Sciatic nerve (tissue), 2 donors: ENCODE data around the gene MCM3AP. TPM values are rescaled to one million over a fixed set of nuclear protein-coding genes. Genes with fewer than 3 reads are reported as not detected.
"Not testable (repeated sequence)": the region's sequence is repeated elsewhere in the genome, so short reads cannot be mapped to it uniquely, and the experiment has no call there.

Source experiments
- ATAC-seq: fragments of 200-7000 bp; cut with Tn5 transposase; one replicate; pipeline ENCODE4 v1.9.1; 2020; ENCODE audit warnings: mild to moderate bottlenecking, moderate library complexity
- DNase-seq: peaks from one replicate; pipeline ENCODE4 v3.0.0-alpha.2; 2020; ENCODE audit warnings: low spot score
- intact Hi-C: fragments of 100-400 bp; cut with DNase I; formaldehyde crosslinking; loops from one replicate; pipeline ENCODE4 v1.14.2; 2022
- total RNA-seq: library from RNA; stranded (reverse); fragmentation: NEBNext Ultra II Directional; extraction: Animal tissue kit (Norgen Biotek cat#: 25700); gene quantifications from one replicate; pipeline ENCODE4 v1.2.1, GENCODE V29; 2021
- donor health status: DM: no; HTN: no; CAD: no.
- donor health status: DM: no; HTN: no; CAD: no.

MCM3AP gene
- total RNA-seq, 1 donor from 2014 or later = 103 TPM

GRCh38 chr21:46211786-46212720 lies 73.4 kb downstream of the MCM3AP start:
- DNase-seq = no peak
- ATAC-seq = no peak
- intact Hi-C loops = no loop called here

- no peak for ATAC-seq
- intact Hi-C loops = no loop called here
- no peak for DNase-seq
Measured at GRCh38 chr21:46211376-46211775, 74.0 kb downstream of the MCM3AP start.

- ATAC-seq (no peak), DNase-seq (peak; percentile 41)
- intact Hi-C loops = no loop called here
Measured at GRCh38 chr21:46210378-46211136, 74.9 kb downstream of the MCM3AP start.

GRCh38 chr21:46208761-46209721 lies 76.4 kb downstream of the MCM3AP start:
- peak; percentile 48 for DNase-seq
- intact Hi-C loops = no loop called here
- no peak for ATAC-seq

GRCh38 chr21:46207920-46208591 lies 77.4 kb downstream of the MCM3AP start:
- intact Hi-C loops = no loop called here

GRCh38 chr21:46207006-46207919 lies 78.1 kb downstream of the MCM3AP start:
- intact Hi-C loops = no loop called here
- ATAC-seq (no peak), DNase-seq (peak; percentile 50)

More at GRCh38 chr21:46207920-46208591, 77.4 kb downstream of the MCM3AP start:
- DNase-seq (no peak), ATAC-seq (no peak)

GRCh38 chr21:46206163-46207005 lies 79.0 kb downstream of the MCM3AP start:
- DNase-seq (peak; percentile 47), ATAC-seq (no peak)
- intact Hi-C loops = no loop called here

GRCh38 chr21:46205766-46206162 lies 79.6 kb downstream of the MCM3AP start:
- ATAC-seq (no peak), DNase-seq (no peak)
- intact Hi-C loops = no loop called here

- intact Hi-C loops = no loop called here
- DNase-seq (no peak), ATAC-seq (no peak)
Measured at GRCh38 chr21:46205166-46205565, 80.2 kb downstream of the MCM3AP start.

GRCh38 chr21:46203203-46203600 lies 82.2 kb downstream of the MCM3AP start:
- intact Hi-C loops = no loop called here
- ATAC-seq (no peak), DNase-seq (no peak)

GRCh38 chr21:46202592-46203202 lies 82.7 kb downstream of the MCM3AP start:
- intact Hi-C loops = no loop called here
- no peak for ATAC-seq
- no peak for DNase-seq

GRCh38 chr21:46200877-46201803 lies 84.3 kb downstream of the MCM3AP start:
- not testable (repeated sequence) for ATAC-seq, DNase-seq

GRCh38 chr21:46199436-46200373 lies 85.7 kb downstream of the MCM3AP start:
- ATAC-seq = no peak
- intact Hi-C loops = no loop called here
- DNase-seq = no peak

More at GRCh38 chr21:46200877-46201803, 84.3 kb downstream of the MCM3AP start:
- intact Hi-C loops = not testable (repeated sequence)

GRCh38 chr21:46196733-46197132 lies 88.7 kb downstream of the MCM3AP start:
- ATAC-seq = no peak
- peak; percentile 42 for DNase-seq
- intact Hi-C loops = no loop called here
